GM21447 (cell line): ENCODE data around the gene DSC2.
"Not testable (repeated sequence)": the region's sequence is repeated elsewhere in the genome, so short reads cannot be mapped to it uniquely, and the experiment has no call there.

Experiments used
- ATAC-seq: cut with Tn5 transposase; IDR thresholded peaks from one replicate; pipeline ENCODE4 v1.9.1; 2021; ENCODE audit not compliant: unreplicated experiment

Gene DSC2

GRCh38 chr18:31046916-31047315 lies 55.3 kb downstream of the DSC2 start:
- no peak for ATAC-seq

- ATAC-seq, result no peak
Observed at GRCh38 chr18:31045599-31045998, 56.6 kb downstream of the DSC2 start.

- ATAC-seq, result no peak
Observed at GRCh38 chr18:31044926-31045325, 57.3 kb downstream of the DSC2 start.

- no peak for ATAC-seq
Observed at GRCh38 chr18:31043709-31044108, 58.5 kb downstream of the DSC2 start.

- no peak for ATAC-seq
Observed at GRCh38 chr18:31042406-31043181, 59.6 kb downstream of the DSC2 start, which contains the start of gene DSC3. Gene DSC3 (minus strand): TSS chr18:31042742. CDS start chr18:31042660, 82 bp downstream.

GRCh38 chr18:31042084-31042405 lies 60.2 kb downstream of the DSC2 start:
- ATAC-seq, result no peak

- ATAC-seq, result no peak
Observed at GRCh38 chr18:31041271-31042083, 60.7 kb downstream of the DSC2 start.

- ATAC-seq, result no peak
Observed at GRCh38 chr18:31040686-31041270, 61.4 kb downstream of the DSC2 start.

GRCh38 chr18:31039426-31039825 lies 62.8 kb downstream of the DSC2 start:
- no peak for ATAC-seq

GRCh38 chr18:31037686-31038085 lies 64.5 kb downstream of the DSC2 start:
- not testable (repeated sequence) for ATAC-seq

- ATAC-seq, result no peak
Observed at GRCh38 chr18:31034541-31034940, 67.7 kb downstream of the DSC2 start.

GRCh38 chr18:31030574-31031278 lies 71.5 kb downstream of the DSC2 start:
- ATAC-seq, result no peak

- no peak for ATAC-seq
Observed at GRCh38 chr18:31015715-31016434, 86.3 kb downstream of the DSC2 start.

GRCh38 chr18:31011455-31011854 lies 90.8 kb downstream of the DSC2 start:
- not testable (repeated sequence) for ATAC-seq

GRCh38 chr18:31010601-31011000 lies 91.6 kb downstream of the DSC2 start:
- ATAC-seq, result no peak
